ENCODE measurements around the gene RPUSD2. TPM values are rescaled to one million over a fixed set of nuclear protein-coding genes. Genes with fewer than 3 reads are reported as not detected.
"Not testable (repeated sequence)": the region's sequence is repeated elsewhere in the genome, so short reads cannot be mapped to it uniquely, and the experiment has no call there.

RPUSD2 gene
- total RNA-seq, 5 donors from 2014 or later (not counting 1 experiment from before 2014, with no cell fraction given) = 17.4 to 24.7 (median 18.9) TPM

DNA sequence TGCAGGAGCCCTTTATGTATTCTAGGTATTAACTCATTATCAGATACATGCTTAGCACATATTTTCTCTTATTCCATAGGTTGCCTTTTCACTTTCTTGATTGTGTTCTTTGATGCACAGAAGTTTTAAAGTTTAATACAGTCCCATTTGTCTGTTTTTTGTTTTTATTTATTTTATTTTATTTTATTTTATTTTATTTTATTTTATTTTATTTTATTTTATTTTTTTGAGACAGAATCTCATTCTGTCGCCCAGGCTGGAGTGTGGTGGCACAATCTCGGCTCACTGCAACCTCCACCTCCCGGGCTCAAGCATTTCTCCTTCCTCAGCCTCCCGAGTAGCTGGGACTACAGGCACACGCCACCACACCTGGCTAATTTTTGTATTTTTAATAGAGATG lies 7.8 kb downstream of the RPUSD2 start:
- not testable (repeated sequence) for H3K27me3 Mint-ChIP-seq; DNase-seq; H3K4me3 ChIP-seq (ENCODE audit: control insufficient read depth in 1 of 2, extremely low read depth in 1 of 2, low read length in 1 of 2); H3K27ac ChIP-seq (ENCODE audit: low read length); H3K27me3 ChIP-seq (replicated peaks in 1 of 2; ENCODE audit: control insufficient read depth in 2 of 2, extremely low read depth in 1 of 2, insufficient read depth in 2 of 2, low read length in 1 of 2); H3K4me1 ChIP-seq (ENCODE audit: control insufficient read depth in 1 of 2, extremely low read depth in 1 of 2, insufficient read depth in 2 of 2, low read length in 2 of 2); ATAC-seq (replicated peaks in 1 of 4); H3K4me3 Mint-ChIP-seq; H3K9me3 Mint-ChIP-seq; H3K9me3 ChIP-seq; H3K27ac Mint-ChIP-seq
- H3K36me3 Mint-ChIP-seq = peaks cover 24% of the 10 kb centered on the region
- CTCF ChIA-PET = interaction anchor here (0.6 to 0.7 kb wide), 2 partner anchors 11 to 14 kb away, joined by 5 to 7 read pairs; no protein-coding TSS in a partner anchor
- peaks cover 6 to 11% (median 8%) of the 10 kb centered on the region in 3 donors for H3K4me1 Mint-ChIP-seq
- POLR2A ChIA-PET = interaction anchor here in 1 of 2 donors (0.5 kb wide), 1 partner anchor 68 kb away, joined by 3 read pairs; no protein-coding TSS in a partner anchor
- peaks cover 3 to 28% of the 10 kb centered on the region in 2 donors for H3K36me3 ChIP-seq (ENCODE audit: control insufficient read depth in 2 of 2, extremely low read depth in 1 of 2, insufficient read depth in 1 of 2, low read length in 1 of 2)
- WGBS (ENCODE audit: insufficient coverage) = no CpG with 5 or more reads among the region's 5 CpGs

DNA sequence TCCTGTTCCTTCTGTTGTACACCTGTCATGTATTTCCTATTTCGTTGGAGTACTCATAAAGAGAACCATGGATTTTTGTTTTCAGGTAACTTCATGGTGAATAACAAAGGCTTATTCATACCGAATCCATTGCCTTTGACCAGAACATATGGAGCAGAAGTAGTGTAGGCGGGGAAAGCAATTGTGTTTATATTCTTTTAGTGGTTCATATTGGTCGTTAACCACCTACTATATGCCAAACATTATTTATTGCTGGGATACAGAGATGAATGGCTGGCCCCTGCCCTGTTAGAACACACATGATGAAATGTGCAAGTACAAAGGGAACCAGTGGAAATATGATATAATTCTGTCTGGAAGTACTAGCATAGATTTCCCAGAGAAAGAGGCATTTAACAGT lies 9.8 kb downstream of the RPUSD2 start:
- DNase-seq (no peak), ATAC-seq (replicated peaks in 1 of 4) (no peak)
- no peaks in the 10 kb centered on the region for H3K27me3 ChIP-seq (replicated peaks in 1 of 2; ENCODE audit: control insufficient read depth in 2 of 2, extremely low read depth in 1 of 2, insufficient read depth in 2 of 2, low read length in 1 of 2)
- H3K27ac ChIP-seq (ENCODE audit: low read length) = no peak overlapping the region
- H3K36me3 ChIP-seq (ENCODE audit: control insufficient read depth in 2 of 2, extremely low read depth in 1 of 2, insufficient read depth in 1 of 2, low read length in 1 of 2) = peaks cover 0 to 15% of the 10 kb centered on the region in 2 donors
- Mint-ChIP-seq H3K27ac (no peak overlapping the region), H3K4me3 (no peak overlapping the region), H3K27me3 (no peaks in the 10 kb centered on the region), H3K9me3 (no peaks in the 10 kb centered on the region), H3K36me3 (peaks cover 11% of the 10 kb centered on the region), H3K4me1 (peaks cover 2 to 6% (median 2%) of the 10 kb centered on the region in 3 donors)
- WGBS (ENCODE audit: insufficient coverage) = no CpG with 5 or more reads among the region's 4 CpGs
- CTCF ChIA-PET = interaction anchor here in 1 of 2 donors (0.6 kb wide), 1 partner anchor 726 kb away, joined by 3 read pairs; no protein-coding TSS in a partner anchor
- H3K4me3 ChIP-seq (ENCODE audit: control insufficient read depth in 1 of 2, extremely low read depth in 1 of 2, low read length in 1 of 2) = no peak overlapping the region
- POLR2A ChIA-PET = no interaction called here
- no peaks in the 10 kb centered on the region for H3K4me1 ChIP-seq (ENCODE audit: control insufficient read depth in 1 of 2, extremely low read depth in 1 of 2, insufficient read depth in 2 of 2, low read length in 2 of 2)
- H3K9me3 ChIP-seq = no peaks in the 10 kb centered on the region

DNA sequence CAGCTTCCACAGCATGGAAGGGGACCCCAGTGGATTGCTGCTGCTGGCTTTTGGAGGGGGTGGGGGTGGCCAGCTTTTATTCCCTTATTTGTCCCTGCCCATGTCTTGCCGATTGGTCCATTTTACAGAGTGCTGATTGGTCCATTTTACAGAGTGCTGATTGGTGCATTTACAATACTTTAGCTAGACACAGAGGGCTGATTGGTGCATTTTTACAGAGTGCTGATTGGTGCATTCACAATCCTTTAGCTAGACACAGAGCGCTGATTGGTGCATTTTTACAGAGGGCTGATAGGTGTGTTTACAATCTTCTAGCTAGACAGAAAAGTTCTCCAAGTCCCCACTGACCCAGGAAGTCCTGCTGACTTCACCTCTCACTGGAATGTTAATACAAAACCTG lies 12.7 kb downstream of the RPUSD2 start:
- H3K27me3 Mint-ChIP-seq; H3K4me3 ChIP-seq (ENCODE audit: control insufficient read depth in 1 of 2, extremely low read depth in 1 of 2, low read length in 1 of 2); H3K27ac Mint-ChIP-seq; CTCF ChIA-PET; DNase-seq; H3K27me3 ChIP-seq (replicated peaks in 1 of 2; ENCODE audit: control insufficient read depth in 2 of 2, extremely low read depth in 1 of 2, insufficient read depth in 2 of 2, low read length in 1 of 2); H3K4me3 Mint-ChIP-seq; H3K36me3 ChIP-seq (ENCODE audit: control insufficient read depth in 2 of 2, extremely low read depth in 1 of 2, insufficient read depth in 1 of 2, low read length in 1 of 2); ATAC-seq (replicated peaks in 1 of 4); H3K27ac ChIP-seq (ENCODE audit: low read length); POLR2A ChIA-PET; H3K9me3 ChIP-seq; H3K4me1 ChIP-seq (ENCODE audit: control insufficient read depth in 1 of 2, extremely low read depth in 1 of 2, insufficient read depth in 2 of 2, low read length in 2 of 2); H3K36me3 Mint-ChIP-seq; H3K9me3 Mint-ChIP-seq; H3K4me1 Mint-ChIP-seq: not testable (repeated sequence)
- WGBS (ENCODE audit: insufficient coverage) = 67% methylated on average over 1 of the region's 2 CpGs

DNA sequence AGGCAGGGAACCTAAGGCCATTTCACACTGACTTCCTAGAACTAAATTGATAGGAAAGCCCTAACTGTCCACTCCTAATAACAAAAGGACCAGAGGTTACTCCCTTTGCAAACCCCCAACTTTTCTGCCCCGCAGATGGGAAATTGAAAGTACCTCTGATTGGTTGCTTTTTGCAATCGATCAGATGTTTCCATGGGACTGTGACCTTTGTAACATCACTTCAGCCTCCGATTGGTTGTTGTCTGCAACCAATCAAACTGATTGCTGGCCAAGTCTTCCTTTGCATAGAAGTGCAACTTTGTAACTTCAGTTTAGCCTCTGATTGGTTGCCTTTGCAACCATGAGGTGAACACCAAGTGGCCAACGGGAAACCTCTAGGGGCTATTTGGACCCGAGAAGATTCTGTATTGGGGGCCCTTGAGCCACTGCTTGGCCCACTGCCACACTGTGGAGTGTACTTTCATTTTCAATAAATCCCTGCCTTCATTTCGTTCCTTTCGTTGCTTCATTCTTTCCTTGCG lies 13.7 kb downstream of the RPUSD2 start:
- DNase-seq = no peak
- CTCF ChIA-PET = no interaction called here
- H3K36me3 ChIP-seq (ENCODE audit: control insufficient read depth in 2 of 2, extremely low read depth in 1 of 2, insufficient read depth in 1 of 2, low read length in 1 of 2) = no peaks in the 10 kb centered on the region
- Mint-ChIP-seq H3K4me1 (no peaks in the 10 kb centered on the region), H3K27me3 (peaks cover 0 to 3% of the 10 kb centered on the region in 2 donors), H3K4me3 (peak overlapping the region in 2 of 3 donors; percentile 9 to 44), H3K27ac (no peak overlapping the region), H3K36me3 (no peaks in the 10 kb centered on the region), H3K9me3 (no peaks in the 10 kb centered on the region)
- POLR2A ChIA-PET = no interaction called here
- no peaks in the 10 kb centered on the region for H3K9me3 ChIP-seq
- H3K27me3 ChIP-seq (replicated peaks in 1 of 2; ENCODE audit: control insufficient read depth in 2 of 2, extremely low read depth in 1 of 2, insufficient read depth in 2 of 2, low read length in 1 of 2) = peaks cover 0 to 7% of the 10 kb centered on the region in 2 experiments
- 87% methylated on average over 4 of the region's 8 CpGs for WGBS (ENCODE audit: insufficient coverage)
- no peak overlapping the region for H3K27ac ChIP-seq (ENCODE audit: low read length)
- no peak overlapping the region for H3K4me3 ChIP-seq (ENCODE audit: control insufficient read depth in 1 of 2, extremely low read depth in 1 of 2, low read length in 1 of 2)
- ATAC-seq (replicated peaks in 1 of 4) = peak in 2 of 4 experiments; percentile 29 to 81
- H3K4me1 ChIP-seq (ENCODE audit: control insufficient read depth in 1 of 2, extremely low read depth in 1 of 2, insufficient read depth in 2 of 2, low read length in 2 of 2) = no peaks in the 10 kb centered on the region

DNA sequence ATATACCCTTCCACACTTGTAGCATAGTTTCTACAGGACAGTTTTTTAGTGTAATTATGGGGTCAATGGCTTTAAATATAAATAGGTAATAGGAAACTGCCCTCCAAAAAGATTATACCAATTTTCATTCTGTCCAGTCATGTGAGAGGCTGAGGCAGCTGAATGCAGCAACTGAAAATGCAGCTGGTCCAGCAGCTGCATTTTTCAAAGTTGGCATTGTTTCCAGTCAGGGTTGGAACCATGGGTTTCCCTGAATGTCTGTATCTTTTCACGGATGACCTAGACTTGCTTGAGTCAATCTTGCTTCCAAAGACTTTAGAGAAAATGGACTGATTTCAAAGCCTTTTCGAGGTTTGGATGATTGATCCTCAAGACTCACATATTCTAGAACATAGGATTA lies 15.1 kb downstream of the RPUSD2 start:
- H3K4me1 Mint-ChIP-seq = no peaks in the 10 kb centered on the region
- no peak overlapping the region for H3K27ac ChIP-seq (ENCODE audit: low read length)
- no peak overlapping the region for H3K4me3 ChIP-seq (ENCODE audit: control insufficient read depth in 1 of 2, extremely low read depth in 1 of 2, low read length in 1 of 2)
- no peak overlapping the region for H3K4me3 Mint-ChIP-seq
- peaks cover 0 to 3% of the 10 kb centered on the region in 2 donors for H3K27me3 Mint-ChIP-seq
- no peaks in the 10 kb centered on the region for H3K36me3 Mint-ChIP-seq
- DNase-seq = no peak
- ATAC-seq (replicated peaks in 1 of 4) = no peak
- ChIA-PET POLR2A (interaction anchor here in 1 of 2 donors (0.6 kb wide), 1 partner anchor 517 kb away, joined by 3 read pairs; no protein-coding TSS in a partner anchor), CTCF (interaction anchor here in 1 of 2 donors (0.7 kb wide), 1 partner anchor 61 kb away, joined by 3 read pairs; no protein-coding TSS in a partner anchor)
- H3K9me3 ChIP-seq = no peaks in the 10 kb centered on the region
- no peaks in the 10 kb centered on the region for H3K36me3 ChIP-seq (ENCODE audit: control insufficient read depth in 2 of 2, extremely low read depth in 1 of 2, insufficient read depth in 1 of 2, low read length in 1 of 2)
- no CpG with 5 or more reads among the region's 2 CpGs for WGBS (ENCODE audit: insufficient coverage)
- H3K4me1 ChIP-seq (ENCODE audit: control insufficient read depth in 1 of 2, extremely low read depth in 1 of 2, insufficient read depth in 2 of 2, low read length in 2 of 2) = no peaks in the 10 kb centered on the region
- H3K9me3 Mint-ChIP-seq = no peaks in the 10 kb centered on the region
- H3K27ac Mint-ChIP-seq = no peak overlapping the region
- H3K27me3 ChIP-seq (replicated peaks in 1 of 2; ENCODE audit: control insufficient read depth in 2 of 2, extremely low read depth in 1 of 2, insufficient read depth in 2 of 2, low read length in 1 of 2) = peaks cover 0 to 13% of the 10 kb centered on the region in 2 experiments

DNA sequence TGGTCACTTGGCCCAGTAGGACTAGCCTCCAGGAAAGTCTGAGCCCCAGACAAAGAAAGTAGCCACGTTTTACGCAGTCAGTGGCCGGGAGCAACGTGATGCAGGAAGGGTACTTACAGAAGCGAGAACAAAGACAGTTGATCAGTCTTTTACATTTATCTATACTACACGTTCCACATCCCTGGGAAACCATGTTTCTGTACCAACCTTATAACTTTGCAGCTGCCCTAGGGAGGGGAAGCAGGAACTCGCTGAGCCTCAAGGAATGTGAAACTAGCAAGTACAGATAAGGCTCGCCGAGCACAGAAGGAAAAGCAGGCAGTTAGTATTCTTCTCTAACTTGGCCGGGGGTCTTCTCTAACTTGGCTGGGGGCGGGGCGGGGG lies 21.6 kb downstream of the RPUSD2 start:
- 79% methylated on average over 6 of the region's 12 CpGs for WGBS (ENCODE audit: insufficient coverage)
- no peaks in the 10 kb centered on the region for H3K36me3 ChIP-seq (ENCODE audit: control insufficient read depth in 2 of 2, extremely low read depth in 1 of 2, insufficient read depth in 1 of 2, low read length in 1 of 2)
- Mint-ChIP-seq H3K4me3 (peak overlapping the region; percentile 76 to 85 (median 79)), H3K36me3 (no peaks in the 10 kb centered on the region), H3K4me1 (peaks cover 27 to 36% (median 31%) of the 10 kb centered on the region in 3 donors), H3K9me3 (no peaks in the 10 kb centered on the region), H3K27me3 (peaks cover 4 to 6% of the 10 kb centered on the region in 2 donors), H3K27ac (peak overlapping the region in 1 of 2 donors; percentile 84)
- POLR2A ChIA-PET = interaction anchor here in 1 of 2 donors (0.6 kb wide), 1 partner anchor 23 kb away, joined by 6 read pairs; no protein-coding TSS in a partner anchor
- peaks cover 0 to 13% of the 10 kb centered on the region in 2 experiments for H3K27me3 ChIP-seq (replicated peaks in 1 of 2; ENCODE audit: control insufficient read depth in 2 of 2, extremely low read depth in 1 of 2, insufficient read depth in 2 of 2, low read length in 1 of 2)
- ATAC-seq (replicated peaks in 1 of 4) (no peak), DNase-seq (no peak)
- no peak overlapping the region for H3K27ac ChIP-seq (ENCODE audit: low read length)
- CTCF ChIA-PET = interaction anchor here (0.6 to 1.8 kb wide), 7 partner anchors 11 to 720 kb away, joined by 3 to 27 read pairs (median 5); partner anchors contain the start of genes CCDC32 (in 1 of the 2) and RPUSD2 (in 1 of the 2)
- H3K4me3 ChIP-seq (ENCODE audit: control insufficient read depth in 1 of 2, extremely low read depth in 1 of 2, low read length in 1 of 2) = no peak overlapping the region
- no peaks in the 10 kb centered on the region for H3K9me3 ChIP-seq
- peaks cover 6 to 16% of the 10 kb centered on the region in 2 experiments for H3K4me1 ChIP-seq (ENCODE audit: control insufficient read depth in 1 of 2, extremely low read depth in 1 of 2, insufficient read depth in 2 of 2, low read length in 2 of 2)
